CD4-positive, CD25-positive, alpha-beta regulatory T cell (primary cell): ENCODE results near the gene TICAM1. TPM values are rescaled to one million over a fixed set of nuclear protein-coding genes. Genes with fewer than 3 reads are reported as not detected.

Experiments
- ATAC-seq, 2 donors: fragments of 150-1000 bp; cut with Tn5 transposase; one replicate each; pipeline ENCODE4 v1.10.0; 2021; ENCODE audit warnings: low read depth in 2 of 2, moderate number of reproducible peaks in 2 of 2, moderate library complexity in 1 of 2
- DNase-seq, 3 donors: peaks; one replicate each; pipeline versions ENCODE4 v3.0.0 to v3.0.0-alpha.2; 2012 to 2022; ENCODE audit warnings: mixed read lengths in 1 of 3
- H3K27ac ChIP-seq: one replicate; pipeline ENCODE4 v1.7.0; 2013; ENCODE audit warnings: mild to moderate bottlenecking, low read length; ENCODE audit not compliant: insufficient read depth, poor library complexity, severe bottlenecking
- H3K27me3 ChIP-seq: one replicate; pipeline ENCODE4 v1.7.0; 2013; ENCODE audit warnings: low read length; ENCODE audit not compliant: control insufficient read depth, insufficient read depth
- H3K36me3 ChIP-seq: one replicate; pipeline ENCODE4 v1.7.0; 2013; ENCODE audit warnings: mild to moderate bottlenecking, low read length, moderate library complexity; ENCODE audit not compliant: control insufficient read depth, insufficient read depth
- H3K4me1 ChIP-seq: 2 replicates; pipeline ENCODE4 v1.7.0; 2013; ENCODE audit warnings: mild to moderate bottlenecking, low read length; ENCODE audit not compliant: insufficient read depth, control insufficient read depth, poor library complexity, severe bottlenecking
- H3K4me3 ChIP-seq: one replicate; pipeline ENCODE4 v1.7.0; 2013; ENCODE audit warnings: low read depth, mild to moderate bottlenecking, low read length, moderate library complexity
- H3K9me3 ChIP-seq, 2 experiments: 1 replicate in 1 of 2; 2 replicates in 1 of 2; pipeline ENCODE4 v1.7.0; 2013; ENCODE audit warnings: low read length in 2 of 2, mild to moderate bottlenecking in 1 of 2, moderate library complexity in 1 of 2; ENCODE audit not compliant: control insufficient read depth in 2 of 2
- H3K27ac Mint-ChIP-seq, 3 donors: one replicate each; pipeline ENCODE4 v1.8.0; 2020 to 2022; ENCODE audit warnings: mild to moderate bottlenecking in 3 of 3, mixed read lengths in 3 of 3, moderate library complexity in 2 of 3
- H3K27me3 Mint-ChIP-seq: one replicate; pipeline ENCODE4 v1.8.0; 2022; ENCODE audit warnings: mild to moderate bottlenecking, mixed read lengths
- H3K36me3 Mint-ChIP-seq: one replicate; pipeline ENCODE4 v1.8.0; 2020; ENCODE audit warnings: mixed read lengths
- H3K4me1 Mint-ChIP-seq, 4 donors: one replicate each; pipeline ENCODE4 v1.8.0; 2020 to 2022; ENCODE audit warnings: mixed read lengths in 4 of 4, mild to moderate bottlenecking in 1 of 4
- H3K4me3 Mint-ChIP-seq, 4 donors: one replicate each; pipeline ENCODE4 v1.8.0; 2020 to 2022; ENCODE audit warnings: mild to moderate bottlenecking in 4 of 4, mixed read lengths in 4 of 4, moderate library complexity in 3 of 4
- H3K9me3 Mint-ChIP-seq, 7 donors: one replicate each; pipeline ENCODE4 v1.8.0; 2020 to 2022; ENCODE audit warnings: mixed read lengths in 7 of 7, mild to moderate bottlenecking in 3 of 7, moderate library complexity in 2 of 7
- polyA plus RNA-seq, 4 donors: library from polyadenylated mRNA; unstranded; fragments of 300-500 nt; fragmentation: Illumina TruSeq; gene quantifications; one replicate each; pipeline ENCODE4 v1.2.3, GENCODE V29; 2021
- total RNA-seq: library from RNA; stranded (reverse); gene quantifications from one replicate; pipeline ENCODE4 v1.2.3, GENCODE V29; 2022

Gene TICAM1
- total and polyA plus RNA-seq, 5 donors from 2014 or later = 3.3 to 28.5 (median 7.4) TPM

DNA sequence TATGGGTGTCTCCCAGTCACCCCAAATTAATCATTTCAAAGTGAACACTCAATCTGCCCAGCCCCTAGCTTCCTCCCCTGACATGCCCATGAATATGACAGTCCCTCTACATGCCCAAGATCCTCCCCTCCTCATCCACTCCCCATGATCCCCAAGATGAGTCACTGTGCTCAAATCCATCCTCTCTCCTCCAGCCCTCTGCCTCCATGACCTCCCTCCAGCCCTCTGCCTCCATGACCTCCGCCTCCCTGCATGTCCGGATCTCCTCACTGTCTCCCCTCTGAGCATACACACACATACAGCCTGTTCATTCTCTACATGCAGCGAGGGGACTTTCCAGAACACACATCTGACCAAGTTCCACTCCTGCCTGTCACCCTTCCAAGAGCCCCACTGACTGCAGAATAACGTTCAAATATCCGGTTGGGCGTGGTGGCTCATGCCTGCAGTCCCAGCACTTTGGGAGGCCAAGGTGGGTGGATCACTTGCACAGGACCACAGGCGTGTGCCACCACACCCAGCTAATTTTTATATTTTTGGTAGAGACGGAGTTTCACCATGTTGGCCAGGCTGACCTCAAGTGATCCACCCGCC, 58.4 kb downstream of the TICAM1 start:
- Mint-ChIP-seq H3K4me3 (no peak overlapping the region), H3K4me1 (peaks cover 0 to under 1% (median 0%) of the 10 kb centered on the region in 4 donors), H3K27ac (peak overlapping the region in 1 of 3 donors; percentile 39), H3K36me3 (no peaks in the 10 kb centered on the region), H3K9me3 (peaks cover 0 to 7% (median 0%) of the 10 kb centered on the region in 7 donors), H3K27me3 (peaks cover 35% of the 10 kb centered on the region)
- H3K9me3 ChIP-seq = no peaks in the 10 kb centered on the region
- no peaks in the 10 kb centered on the region for H3K4me1 ChIP-seq
- peaks cover 5% of the 10 kb centered on the region for H3K27me3 ChIP-seq
- no peak overlapping the region for H3K27ac ChIP-seq
- ATAC-seq (no peak), DNase-seq (no peak)
- H3K36me3 ChIP-seq = no peaks in the 10 kb centered on the region
- H3K4me3 ChIP-seq = no peak overlapping the region

DNA sequence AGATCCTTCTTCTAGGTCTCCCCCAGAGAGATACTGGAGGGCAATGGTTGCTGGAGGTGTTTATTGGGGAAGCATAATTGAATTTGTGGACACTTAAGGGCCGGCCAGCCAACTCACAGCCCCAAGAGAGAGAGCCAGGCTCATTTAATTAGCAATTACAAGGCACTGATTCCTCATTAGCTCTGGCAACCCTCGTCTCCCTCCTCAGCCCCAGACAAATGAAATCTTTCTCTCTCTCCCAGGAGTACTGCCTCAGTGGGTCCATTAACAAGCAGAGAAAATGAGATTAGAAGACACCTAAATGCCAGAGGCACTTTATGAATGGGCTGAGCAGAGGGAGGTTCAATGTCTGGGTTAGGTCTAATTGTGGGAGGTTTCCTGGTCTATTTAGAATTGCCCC, 58.9 kb downstream of the TICAM1 start:
- Histone ChIP-seq H3K4me1 (no peaks in the 10 kb centered on the region), H3K27ac (no peak overlapping the region), H3K4me3 (no peak overlapping the region), H3K36me3 (no peaks in the 10 kb centered on the region), H3K27me3 (peaks cover 5% of the 10 kb centered on the region), H3K9me3 (no peaks in the 10 kb centered on the region)
- no peak overlapping the region for H3K4me3 Mint-ChIP-seq
- H3K4me1 Mint-ChIP-seq = no peaks in the 10 kb centered on the region
- no peak for ATAC-seq
- H3K9me3 Mint-ChIP-seq = peaks cover 0 to 7% (median 0%) of the 10 kb centered on the region in 7 donors
- no peak for DNase-seq
- no peak overlapping the region for H3K27ac Mint-ChIP-seq
- peaks cover 37% of the 10 kb centered on the region for H3K27me3 Mint-ChIP-seq
- H3K36me3 Mint-ChIP-seq = no peaks in the 10 kb centered on the region

DNA sequence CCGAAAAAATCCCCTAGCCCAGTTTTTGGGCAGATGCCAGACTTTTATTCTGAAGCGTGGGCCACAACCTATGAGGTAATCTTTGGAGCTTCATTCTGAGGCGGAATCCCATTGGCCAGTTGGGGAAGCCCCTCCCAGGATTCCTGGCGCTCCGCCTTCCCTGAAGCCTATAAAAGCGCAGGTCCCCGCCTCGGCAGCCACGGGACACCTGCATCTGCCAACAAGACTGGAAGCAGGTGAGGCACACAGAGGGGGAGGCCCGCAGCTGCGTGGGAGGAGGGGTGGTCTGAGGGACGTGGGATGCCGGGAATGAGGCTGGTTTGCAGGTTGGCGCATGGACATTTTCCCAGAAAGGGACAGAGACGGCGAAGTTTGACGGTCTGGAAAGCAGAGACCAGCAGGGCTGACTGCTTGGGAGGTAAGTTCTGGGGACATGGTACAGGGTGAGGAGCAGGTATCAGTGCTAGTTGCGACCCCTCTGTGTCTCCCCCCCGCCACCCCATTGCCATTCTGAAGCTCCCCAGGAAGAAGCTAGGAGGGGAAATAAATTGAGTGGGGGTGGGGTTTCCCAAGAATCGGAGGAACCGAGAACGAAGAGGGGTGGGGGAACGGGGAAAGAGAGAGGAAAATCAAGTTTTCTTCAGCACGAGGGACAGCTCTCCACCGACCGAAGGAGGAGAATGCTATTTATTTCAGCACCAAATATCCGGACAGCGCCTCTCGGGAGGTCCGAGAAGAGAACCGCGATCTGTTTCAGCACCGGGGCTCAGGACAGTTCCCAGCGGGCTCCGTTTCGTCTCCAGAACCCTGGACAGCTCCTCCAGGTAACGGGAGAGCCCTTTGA, 62.4 kb downstream of the TICAM1 start:
- Mint-ChIP-seq H3K4me3 (no peak overlapping the region), H3K36me3 (no peaks in the 10 kb centered on the region), H3K4me1 (no peaks in the 10 kb centered on the region), H3K27ac (no peak overlapping the region), H3K9me3 (peaks cover 0 to 7% (median 0%) of the 10 kb centered on the region in 7 donors), H3K27me3 (peaks cover 43% of the 10 kb centered on the region)
- ATAC-seq (peak; percentile 43 to 65), DNase-seq (peak; percentile 60 to 74 (median 63))
- Histone ChIP-seq H3K36me3 (no peaks in the 10 kb centered on the region), H3K27ac (no peak overlapping the region), H3K9me3 (no peaks in the 10 kb centered on the region), H3K27me3 (no peaks in the 10 kb centered on the region), H3K4me3 (no peak overlapping the region), H3K4me1 (no peaks in the 10 kb centered on the region)

Other genes starting within 250 kb of the TICAM1 start
- 15.9 TPM for gene TNFAIP8L1, start 192.2 kb downstream of the TICAM1 start, total RNA-seq
- 1 to 10 TPM; 6.5 to 7.9 (median 7.4) TPM for gene TNFAIP8L1, start 192.2 kb downstream of the TICAM1 start, polyA plus RNA-seq
- 25.7 TPM for gene MYDGF, start 161.4 kb downstream of the TICAM1 start, total RNA-seq
- 100 to 1,000 TPM in 1 of 4 donors, 10 to 100 TPM in 3; 90.1 to 106 (median 98.5) TPM for gene MYDGF, start 161.4 kb downstream of the TICAM1 start, polyA plus RNA-seq
- gene DPP9, start 107.9 kb downstream of the TICAM1 start, total RNA-seq = 93.3 TPM
- 10 to 100 TPM; 14.3 to 22.8 (median 17.6) TPM for gene DPP9, start 107.9 kb downstream of the TICAM1 start, polyA plus RNA-seq
- 11.9 TPM for gene FEM1A, start 40.0 kb downstream of the TICAM1 start, total RNA-seq
- gene FEM1A, start 40.0 kb downstream of the TICAM1 start, polyA plus RNA-seq = 1 to 10 TPM; 2.2 to 4.0 (median 2.7) TPM
- 28.6 TPM for gene PLIN3, start 36.0 kb upstream of the TICAM1 start, total RNA-seq
- 10 to 100 TPM; 26.5 to 35.6 (median 31.4) TPM for gene PLIN3, start 36.0 kb upstream of the TICAM1 start, polyA plus RNA-seq
- 6.1 TPM for gene ARRDC5, start 71.2 kb upstream of the TICAM1 start, total RNA-seq
- gene ARRDC5, start 71.2 kb upstream of the TICAM1 start, polyA plus RNA-seq = 1 to 10 TPM; 1.1 to 2.0 (median 1.2) TPM
- 2.2 TPM for gene UHRF1, start 77.8 kb upstream of the TICAM1 start, total RNA-seq
- 1 to 10 TPM in 2 of 4 donors, under 1 TPM in 2; 0.57 to 2.7 (median 0.97) TPM for gene UHRF1, start 77.8 kb upstream of the TICAM1 start, polyA plus RNA-seq
- gene KDM4B, start 137.4 kb upstream of the TICAM1 start, total RNA-seq = 70.0 TPM
- 1 to 10 TPM; 6.3 to 8.8 (median 7.9) TPM for gene KDM4B, start 137.4 kb upstream of the TICAM1 start, polyA plus RNA-seq